HEK293 (cell line): ENCODE measurements around the gene RAC2.

Experiments used
- CTCF ChIA-PET: fragments of 350-600 bp; formaldehyde crosslinking; extraction: SDS; loops from one replicate; lab custom pipeline; 2021; ENCODE audit warnings: antibody characterized with exemption; lab: Yijun Ruan, JAX
- POLR2A ChIA-PET: fragments of 300-600 bp; formaldehyde crosslinking; extraction: SDS; loops from one replicate; lab custom pipeline; 2020; ENCODE audit warnings: antibody characterized with exemption, inconsistent platforms; lab: Yijun Ruan, JAX
- H3K27ac ChIP-seq: fragments of 200-500 bp; sonication (Bioruptor generic); 2 replicates; pipeline ENCODE4 v1.5.1; 2014; ENCODE audit warnings: low read depth, low read length, control low read depth, inconsistent platforms; ENCODE audit errors: extremely low read depth
- H3K36me3 ChIP-seq, 2 experiments: fragments of 200-500 bp in 1 of 2; sonication (Bioruptor generic) in 1 of 2; 1 replicate in 1 of 2; 2 replicates in 1 of 2; pipeline ENCODE4 v1.5.1; 2014 to 2017; ENCODE audit warnings: inconsistent platforms in 2 of 2, low read length in 2 of 2; ENCODE audit not compliant: control insufficient read depth in 2 of 2, insufficient read depth in 1 of 2
- H3K4me1 ChIP-seq: fragments of 200-500 bp; sonication (Bioruptor generic); 2 replicates; pipeline ENCODE4 v1.5.1; 2014; ENCODE audit warnings: mild to moderate bottlenecking, low read length, inconsistent platforms; ENCODE audit not compliant: control insufficient read depth, insufficient read depth
- H3K4me3 ChIP-seq: 2 replicates; pipeline ENCODE4 v1.5.1; 2011; ENCODE audit warnings: low read depth, mild to moderate bottlenecking, control low read depth, low read length, moderate library complexity
- H3K9me3 ChIP-seq: fragments of 200-500 bp; sonication (Bioruptor generic); 2 replicates; pipeline ENCODE4 v1.5.1; 2014; ENCODE audit warnings: low read depth, low read length, inconsistent platforms; ENCODE audit not compliant: control insufficient read depth, insufficient read depth
- ATF2 ChIP-seq: fragments of 450-650 bp; formaldehyde crosslinking; IDR thresholded peaks from 2 replicates; pipeline ENCODE4 v1.5.1; 2016; ENCODE audit warnings: missing biosample characterization, missing genetic modification characterization, low read depth
- GLI4 ChIP-seq: fragments of 450-650 bp; formaldehyde crosslinking; IDR thresholded peaks from 2 replicates; pipeline ENCODE4 v1.5.1; 2016; ENCODE audit warnings: missing biosample characterization, missing genetic modification characterization
- MYNN ChIP-seq: fragments of 450-650 bp; formaldehyde crosslinking; IDR thresholded peaks from 2 replicates; pipeline ENCODE4 v1.5.1; 2016; ENCODE audit warnings: missing biosample characterization, missing genetic modification characterization, borderline replicate concordance
- SETDB1 ChIP-seq: IDR thresholded peaks from one replicate; pipeline ENCODE4 v1.6.1; 2017; ENCODE audit warnings: mild to moderate bottlenecking, low read length, moderate library complexity, mixed read lengths; ENCODE audit not compliant: insufficient read length
- SP3 ChIP-seq: fragments of 450-650 bp; formaldehyde crosslinking; IDR thresholded peaks from 2 replicates; pipeline ENCODE4 v1.5.1; 2016; ENCODE audit warnings: missing biosample characterization, missing genetic modification characterization
- TCF7L2 ChIP-seq: IDR thresholded peaks from 2 replicates; pipeline ENCODE4 v1.6.1; 2011; ENCODE audit warnings: low read depth, mild to moderate bottlenecking, inconsistent platforms, low read length, moderate library complexity, borderline replicate concordance
- ZBTB44 ChIP-seq: fragments of 450-650 bp; IDR thresholded peaks from 2 replicates; pipeline ENCODE4 v1.5.1; 2018; ENCODE audit warnings: missing biosample characterization, mild to moderate bottlenecking, missing genetic modification characterization
- ZNF112 ChIP-seq: fragments of 450-650 bp; formaldehyde crosslinking; IDR thresholded peaks from 2 replicates; pipeline ENCODE4 v1.5.0; 2017; ENCODE audit warnings: missing biosample characterization, missing genetic modification characterization
- ZNF510 ChIP-seq: fragments of 450-650 bp; formaldehyde crosslinking; IDR thresholded peaks from 2 replicates; pipeline ENCODE4 v1.5.1; 2018; ENCODE audit warnings: mild to moderate bottlenecking, missing genetic modification characterization, missing biosample characterization; ENCODE audit not compliant: insufficient replicate concordance
- ZNF548 ChIP-seq: fragments of 450-650 bp; formaldehyde crosslinking; IDR thresholded peaks from 2 replicates; pipeline ENCODE4 v1.5.1; 2016; ENCODE audit warnings: missing biosample characterization, missing genetic modification characterization
- ZNF596 ChIP-seq: fragments of 450-650 bp; IDR thresholded peaks from 2 replicates; pipeline ENCODE4 v1.5.0; 2018; ENCODE audit warnings: missing biosample characterization, mild to moderate bottlenecking, missing genetic modification characterization, moderate library complexity
- ZNF629 ChIP-seq: fragments of 450-650 bp; formaldehyde crosslinking; IDR thresholded peaks from 2 replicates; pipeline ENCODE4 v1.5.1; 2017; ENCODE audit warnings: missing biosample characterization, missing genetic modification characterization
- ZNF830 ChIP-seq: fragments of 450-650 bp; IDR thresholded peaks from 2 replicates; pipeline ENCODE4 v1.5.0; 2018; ENCODE audit warnings: missing biosample characterization, missing genetic modification characterization, low read depth, mild to moderate bottlenecking, moderate library complexity
- ZNF843 ChIP-seq: fragments of 450-650 bp; formaldehyde crosslinking; IDR thresholded peaks from 2 replicates; pipeline ENCODE4 v1.5.1; 2016; ENCODE audit warnings: missing biosample characterization, missing genetic modification characterization

The RAC2 gene

GRCh38 chr22:37224757-37225420, 19.2 kb downstream of the RAC2 start:
- POLR2A ChIA-PET = interaction anchor here (0.5 kb wide), 1 partner anchor 1878 kb away, joined by 7 read pairs; no protein-coding TSS in a partner anchor
- no peaks in the 10 kb centered on the region for H3K36me3 ChIP-seq
- no peak overlapping the region for H3K4me3 ChIP-seq
- no peaks in the 10 kb centered on the region for H3K4me1 ChIP-seq
- CTCF ChIA-PET = interaction anchor here (0.6 to 4.9 kb wide), 4 partner anchors 25 to 43 kb away, joined by 3 to 37 read pairs (median 4); no protein-coding TSS in a partner anchor
- no peak overlapping the region for H3K27ac ChIP-seq
- no peaks in the 10 kb centered on the region for H3K9me3 ChIP-seq
- TF ChIP-seq ATF2 (tag by site-specific recombination) (peak; percentile 67), ZNF843 (tag by site-specific recombination) (no peak)
- TF ChIP-seq, all 188 proteins: peak for 1

- H3K9me3 ChIP-seq = no peaks in the 10 kb centered on the region
- no peak overlapping the region for H3K4me3 ChIP-seq
- H3K4me1 ChIP-seq = no peaks in the 10 kb centered on the region
- TF ChIP-seq SETDB1 (no peak), ZBTB44 (no peak), GLI4 (tag by site-specific recombination) (no peak)
- CTCF ChIA-PET = interaction anchor here (0.8 to 4.9 kb wide), 2 partner anchors 36 to 44 kb away, joined by 3 to 37 read pairs; no protein-coding TSS in a partner anchor
- POLR2A ChIA-PET = no interaction called here
- no peaks in the 10 kb centered on the region for H3K36me3 ChIP-seq
- no peak overlapping the region for H3K27ac ChIP-seq
These were observed 20.0 kb downstream of the RAC2 start for GRCh38 chr22:37223965-37224551.

- ChIA-PET CTCF (interaction anchor here (0.5 to 4.9 kb wide), 4 partner anchors 23 to 1112 kb away, joined by 3 to 37 read pairs (median 6); no protein-coding TSS in a partner anchor), POLR2A (interaction anchor here (0.6 kb wide), 1 partner anchor 731 kb away, joined by 3 read pairs; no protein-coding TSS in a partner anchor)
- TF ChIP-seq ZNF596 (tag by site-specific recombination) (no peak), ZNF629 (tag by site-specific recombination) (no peak), MYNN (no peak), ZNF510 (tag by site-specific recombination) (no peak), ZNF830 (no peak), TCF7L2 (no peak), SP3 (tag by site-specific recombination) (no peak), ZNF548 (tag by site-specific recombination) (no peak), ZNF112 (no peak)
- Histone ChIP-seq H3K27ac (no peak overlapping the region), H3K9me3 (no peaks in the 10 kb centered on the region), H3K4me1 (no peaks in the 10 kb centered on the region), H3K36me3 (no peaks in the 10 kb centered on the region), H3K4me3 (no peak overlapping the region)
These were observed 21.6 kb downstream of the RAC2 start for GRCh38 chr22:37222440-37222971.
